ENCODE results near the gene CDH8. TPM values are rescaled to one million over a fixed set of nuclear protein-coding genes. Genes with fewer than 3 reads are reported as not detected.

The CDH8 gene
- total and polyA plus RNA-seq, 4 donors = 0.09 TPM; not detected in 3

DNA sequence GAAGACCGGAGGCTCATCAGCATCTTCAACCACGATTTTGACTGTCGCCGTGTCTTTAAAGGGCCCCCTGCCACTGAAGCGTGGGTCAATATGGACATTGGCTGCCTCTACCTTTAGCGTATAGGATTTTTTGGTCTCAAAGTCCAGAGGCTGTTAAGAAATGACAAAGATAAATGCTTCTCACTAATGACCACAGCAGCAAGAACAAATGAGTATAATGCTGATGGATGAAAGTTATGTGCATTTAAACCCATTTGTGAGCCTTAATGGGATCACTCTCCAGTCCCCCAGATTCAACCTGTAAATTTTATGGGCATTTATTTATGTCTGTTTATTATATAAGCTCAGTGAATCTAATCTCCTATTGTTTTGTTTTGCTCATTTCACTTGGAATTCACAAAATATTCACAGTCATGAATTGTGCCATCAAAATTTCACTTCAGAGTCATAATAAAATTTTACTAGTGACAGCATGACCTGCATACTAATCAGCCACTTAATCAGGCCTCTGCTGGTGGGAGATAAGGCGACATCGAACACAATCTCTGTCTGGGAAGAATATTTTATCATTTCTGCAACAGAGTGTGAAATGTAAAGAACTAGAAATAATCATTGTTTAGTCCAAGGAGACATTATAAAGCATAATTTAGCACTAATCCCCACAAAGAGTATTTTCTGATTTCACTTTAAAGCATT is 218.5 kb downstream of the CDH8 start (continued):
- TF ChIP-seq, protein P1, sequence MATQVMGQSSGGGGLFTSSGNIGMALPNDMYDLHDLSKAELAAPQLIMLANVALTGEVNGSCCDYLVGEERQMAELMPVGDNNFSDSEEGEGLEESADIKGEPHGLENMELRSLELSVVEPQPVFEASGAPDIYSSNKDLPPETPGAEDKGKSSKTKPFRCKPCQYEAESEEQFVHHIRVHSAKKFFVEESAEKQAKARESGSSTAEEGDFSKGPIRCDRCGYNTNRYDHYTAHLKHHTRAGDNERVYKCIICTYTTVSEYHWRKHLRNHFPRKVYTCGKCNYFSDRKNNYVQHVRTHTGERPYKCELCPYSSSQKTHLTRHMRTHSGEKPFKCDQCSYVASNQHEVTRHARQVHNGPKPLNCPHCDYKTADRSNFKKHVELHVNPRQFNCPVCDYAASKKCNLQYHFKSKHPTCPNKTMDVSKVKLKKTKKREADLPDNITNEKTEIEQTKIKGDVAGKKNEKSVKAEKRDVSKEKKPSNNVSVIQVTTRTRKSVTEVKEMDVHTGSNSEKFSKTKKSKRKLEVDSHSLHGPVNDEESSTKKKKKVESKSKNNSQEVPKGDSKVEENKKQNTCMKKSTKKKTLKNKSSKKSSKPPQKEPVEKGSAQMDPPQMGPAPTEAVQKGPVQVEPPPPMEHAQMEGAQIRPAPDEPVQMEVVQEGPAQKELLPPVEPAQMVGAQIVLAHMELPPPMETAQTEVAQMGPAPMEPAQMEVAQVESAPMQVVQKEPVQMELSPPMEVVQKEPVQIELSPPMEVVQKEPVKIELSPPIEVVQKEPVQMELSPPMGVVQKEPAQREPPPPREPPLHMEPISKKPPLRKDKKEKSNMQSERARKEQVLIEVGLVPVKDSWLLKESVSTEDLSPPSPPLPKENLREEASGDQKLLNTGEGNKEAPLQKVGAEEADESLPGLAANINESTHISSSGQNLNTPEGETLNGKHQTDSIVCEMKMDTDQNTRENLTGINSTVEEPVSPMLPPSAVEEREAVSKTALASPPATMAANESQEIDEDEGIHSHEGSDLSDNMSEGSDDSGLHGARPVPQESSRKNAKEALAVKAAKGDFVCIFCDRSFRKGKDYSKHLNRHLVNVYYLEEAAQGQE (IDR thresholded peaks at IDR 0.05) = no peak

DNA sequence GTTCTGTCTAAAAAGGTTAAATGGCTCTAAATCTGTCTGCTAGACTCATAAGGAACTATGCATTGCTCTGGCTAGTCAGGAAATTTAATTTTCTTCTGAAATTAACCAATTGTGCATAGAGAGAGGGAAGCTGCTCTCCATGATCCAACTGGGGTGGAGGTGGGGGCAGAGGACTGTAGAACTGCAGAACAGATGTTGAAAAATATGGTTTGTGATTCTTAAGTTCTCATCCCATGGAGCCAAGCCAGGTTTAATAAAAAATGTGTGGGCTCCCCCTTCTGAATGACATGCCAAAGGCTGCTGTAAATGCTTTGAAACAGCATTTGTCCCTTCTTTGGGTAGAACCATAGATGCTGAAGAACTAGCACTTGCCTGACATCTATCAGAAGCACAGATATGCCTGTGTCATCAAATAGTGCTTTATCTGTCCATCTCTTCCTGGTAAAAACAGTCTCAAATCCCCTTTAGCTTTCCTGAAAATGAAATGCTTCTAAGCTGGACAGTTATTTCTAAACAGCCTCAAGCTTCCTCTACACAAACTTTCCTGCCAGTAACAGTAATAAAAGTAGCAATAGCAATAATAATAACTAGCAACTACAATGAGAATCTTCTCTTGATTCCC is 221.4 kb downstream of the CDH8 start:
- DNase-seq (ENCODE audit: low spot score) = no peak
- TF ChIP-seq HNF4A (conservative IDR thresholded peaks at IDR 0.05) (no peak), RXRA (IDR thresholded peaks at IDR 0.05) (no peak), RAD21 (IDR thresholded peaks at IDR 0.05) (no peak), FOXA2 (IDR thresholded peaks at IDR 0.05) (no peak), SP1 (IDR thresholded peaks at IDR 0.05) (no peak), FOXA1 (IDR thresholded peaks at IDR 0.05) (no peak), EGR1 (IDR thresholded peaks at IDR 0.05; ENCODE audit: low read depth in 2 of 2) (no peak), NR2F2 (IDR thresholded peaks at IDR 0.05) (no peak), JUND (IDR thresholded peaks at IDR 0.05) (no peak), GABPA (IDR thresholded peaks at IDR 0.05 in 1 of 2, conservative IDR thresholded peaks at IDR 0.05 in 1 of 2) (no peak), YY1 (IDR thresholded peaks at IDR 0.05) (no peak), HNF4G (IDR thresholded peaks at IDR 0.05) (no peak), TAF1 (conservative IDR thresholded peaks at IDR 0.05) (no peak)
- TF ChIP-seq, protein P2, sequence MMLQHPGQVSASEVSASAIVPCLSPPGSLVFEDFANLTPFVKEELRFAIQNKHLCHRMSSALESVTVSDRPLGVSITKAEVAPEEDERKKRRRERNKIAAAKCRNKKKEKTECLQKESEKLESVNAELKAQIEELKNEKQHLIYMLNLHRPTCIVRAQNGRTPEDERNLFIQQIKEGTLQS (IDR thresholded peaks at IDR 0.05) = no peak
- TF ChIP-seq, protein P1 (IDR thresholded peaks at IDR 0.05) = no peak
- TF ChIP-seq, protein P3, sequence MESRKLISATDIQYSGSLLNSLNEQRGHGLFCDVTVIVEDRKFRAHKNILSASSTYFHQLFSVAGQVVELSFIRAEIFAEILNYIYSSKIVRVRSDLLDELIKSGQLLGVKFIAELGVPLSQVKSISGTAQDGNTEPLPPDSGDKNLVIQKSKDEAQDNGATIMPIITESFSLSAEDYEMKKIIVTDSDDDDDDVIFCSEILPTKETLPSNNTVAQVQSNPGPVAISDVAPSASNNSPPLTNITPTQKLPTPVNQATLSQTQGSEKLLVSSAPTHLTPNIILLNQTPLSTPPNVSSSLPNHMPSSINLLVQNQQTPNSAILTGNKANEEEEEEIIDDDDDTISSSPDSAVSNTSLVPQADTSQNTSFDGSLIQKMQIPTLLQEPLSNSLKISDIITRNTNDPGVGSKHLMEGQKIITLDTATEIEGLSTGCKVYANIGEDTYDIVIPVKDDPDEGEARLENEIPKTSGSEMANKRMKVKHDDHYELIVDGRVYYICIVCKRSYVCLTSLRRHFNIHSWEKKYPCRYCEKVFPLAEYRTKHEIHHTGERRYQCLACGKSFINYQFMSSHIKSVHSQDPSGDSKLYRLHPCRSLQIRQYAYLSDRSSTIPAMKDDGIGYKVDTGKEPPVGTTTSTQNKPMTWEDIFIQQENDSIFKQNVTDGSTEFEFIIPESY (IDR thresholded peaks at IDR 0.05) = no peak
- TF ChIP-seq, protein P4, sequence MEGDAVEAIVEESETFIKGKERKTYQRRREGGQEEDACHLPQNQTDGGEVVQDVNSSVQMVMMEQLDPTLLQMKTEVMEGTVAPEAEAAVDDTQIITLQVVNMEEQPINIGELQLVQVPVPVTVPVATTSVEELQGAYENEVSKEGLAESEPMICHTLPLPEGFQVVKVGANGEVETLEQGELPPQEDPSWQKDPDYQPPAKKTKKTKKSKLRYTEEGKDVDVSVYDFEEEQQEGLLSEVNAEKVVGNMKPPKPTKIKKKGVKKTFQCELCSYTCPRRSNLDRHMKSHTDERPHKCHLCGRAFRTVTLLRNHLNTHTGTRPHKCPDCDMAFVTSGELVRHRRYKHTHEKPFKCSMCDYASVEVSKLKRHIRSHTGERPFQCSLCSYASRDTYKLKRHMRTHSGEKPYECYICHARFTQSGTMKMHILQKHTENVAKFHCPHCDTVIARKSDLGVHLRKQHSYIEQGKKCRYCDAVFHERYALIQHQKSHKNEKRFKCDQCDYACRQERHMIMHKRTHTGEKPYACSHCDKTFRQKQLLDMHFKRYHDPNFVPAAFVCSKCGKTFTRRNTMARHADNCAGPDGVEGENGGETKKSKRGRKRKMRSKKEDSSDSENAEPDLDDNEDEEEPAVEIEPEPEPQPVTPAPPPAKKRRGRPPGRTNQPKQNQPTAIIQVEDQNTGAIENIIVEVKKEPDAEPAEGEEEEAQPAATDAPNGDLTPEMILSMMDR (IDR thresholded peaks at IDR 0.05; ENCODE audit: low read depth, low read length, missing input control) = no peak
- TF ChIP-seq, protein P5, sequence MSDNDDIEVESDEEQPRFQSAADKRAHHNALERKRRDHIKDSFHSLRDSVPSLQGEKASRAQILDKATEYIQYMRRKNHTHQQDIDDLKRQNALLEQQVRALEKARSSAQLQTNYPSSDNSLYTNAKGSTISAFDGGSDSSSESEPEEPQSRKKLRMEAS (IDR thresholded peaks at IDR 0.05) = no peak
- Histone ChIP-seq H3K9me3 (ENCODE audit: control insufficient read depth in 4 of 4, low read length in 3 of 4) (no peaks in the 10 kb centered on the region), H3K4me1 (ENCODE audit: control insufficient read depth in 4 of 4, insufficient read depth in 4 of 4, low read length in 3 of 4) (no peaks in the 10 kb centered on the region), H3K9ac (ENCODE audit: low read depth in 1 of 2, low read length in 2 of 2) (no peak overlapping the region), H3K27ac (ENCODE audit: low read depth in 1 of 2, low read length in 2 of 2) (no peak overlapping the region), H3K36me3 (ENCODE audit: control insufficient read depth in 4 of 4, insufficient read depth in 3 of 4, low read depth in 1 of 4, low read length in 3 of 4) (no peaks in the 10 kb centered on the region), H3K27me3 (ENCODE audit: control insufficient read depth in 4 of 4, insufficient read depth in 4 of 4, low read length in 3 of 4) (no peaks in the 10 kb centered on the region), H3K4me3 (ENCODE audit: low read depth in 1 of 3, low read length in 3 of 3) (no peak overlapping the region)
